AG09319 (cell line): ENCODE measurements around the gene LTBP2.

ENCODE experiments used
- DNase-seq: peaks from one replicate; pipeline ENCODE4 v3.0.0-alpha.2; 2010; ENCODE audit warnings: low read depth; ENCODE audit errors: extremely low read depth
- TF ChIP-seq, protein P1 (sequence below): IDR thresholded peaks from 2 replicates; pipeline ENCODE4 v1.5.1; 2011; ENCODE audit warnings: low read depth, mild to moderate bottlenecking, inconsistent platforms, low read length, moderate library complexity

The LTBP2 gene

GRCh38 chr14:74611650-74612349 lies at the start of gene LTBP2:
LTBP2 (minus strand) TSS chr14:74612237; CDS start chr14:74611944, 293 bp downstream.
- DNase-seq, result no peak

GRCh38 chr14:74660863-74661262 lies 48.8 kb upstream of the LTBP2 start:
- TF ChIP-seq, protein P1, sequence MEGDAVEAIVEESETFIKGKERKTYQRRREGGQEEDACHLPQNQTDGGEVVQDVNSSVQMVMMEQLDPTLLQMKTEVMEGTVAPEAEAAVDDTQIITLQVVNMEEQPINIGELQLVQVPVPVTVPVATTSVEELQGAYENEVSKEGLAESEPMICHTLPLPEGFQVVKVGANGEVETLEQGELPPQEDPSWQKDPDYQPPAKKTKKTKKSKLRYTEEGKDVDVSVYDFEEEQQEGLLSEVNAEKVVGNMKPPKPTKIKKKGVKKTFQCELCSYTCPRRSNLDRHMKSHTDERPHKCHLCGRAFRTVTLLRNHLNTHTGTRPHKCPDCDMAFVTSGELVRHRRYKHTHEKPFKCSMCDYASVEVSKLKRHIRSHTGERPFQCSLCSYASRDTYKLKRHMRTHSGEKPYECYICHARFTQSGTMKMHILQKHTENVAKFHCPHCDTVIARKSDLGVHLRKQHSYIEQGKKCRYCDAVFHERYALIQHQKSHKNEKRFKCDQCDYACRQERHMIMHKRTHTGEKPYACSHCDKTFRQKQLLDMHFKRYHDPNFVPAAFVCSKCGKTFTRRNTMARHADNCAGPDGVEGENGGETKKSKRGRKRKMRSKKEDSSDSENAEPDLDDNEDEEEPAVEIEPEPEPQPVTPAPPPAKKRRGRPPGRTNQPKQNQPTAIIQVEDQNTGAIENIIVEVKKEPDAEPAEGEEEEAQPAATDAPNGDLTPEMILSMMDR, result no peak
- no peak for DNase-seq

More at GRCh38 chr14:74611650-74612349, at the start of gene LTBP2:
- TF ChIP-seq, protein P1, result no peak

DNA sequence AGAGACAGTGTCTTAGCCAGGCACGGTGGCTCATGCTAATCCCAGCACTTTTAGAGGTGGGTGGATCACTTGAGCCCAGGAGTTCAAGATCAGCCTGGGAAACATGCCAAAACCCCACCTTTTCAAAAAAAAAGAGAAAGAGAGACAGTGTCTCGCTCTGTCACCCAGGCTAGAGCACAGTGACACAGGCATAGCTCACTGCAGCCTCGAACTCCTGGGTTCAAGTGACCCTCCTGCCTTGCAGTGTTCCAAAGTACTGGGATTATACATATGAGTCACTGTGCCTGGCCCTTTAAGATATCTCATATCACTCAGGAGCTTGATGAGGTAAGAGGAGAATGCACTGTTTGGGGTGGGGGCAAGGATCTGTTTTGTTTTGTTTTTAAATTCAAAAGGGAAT lies 48.1 kb upstream of the LTBP2 start:
- TF ChIP-seq, protein P1, result no peak
- no peak for DNase-seq

DNA sequence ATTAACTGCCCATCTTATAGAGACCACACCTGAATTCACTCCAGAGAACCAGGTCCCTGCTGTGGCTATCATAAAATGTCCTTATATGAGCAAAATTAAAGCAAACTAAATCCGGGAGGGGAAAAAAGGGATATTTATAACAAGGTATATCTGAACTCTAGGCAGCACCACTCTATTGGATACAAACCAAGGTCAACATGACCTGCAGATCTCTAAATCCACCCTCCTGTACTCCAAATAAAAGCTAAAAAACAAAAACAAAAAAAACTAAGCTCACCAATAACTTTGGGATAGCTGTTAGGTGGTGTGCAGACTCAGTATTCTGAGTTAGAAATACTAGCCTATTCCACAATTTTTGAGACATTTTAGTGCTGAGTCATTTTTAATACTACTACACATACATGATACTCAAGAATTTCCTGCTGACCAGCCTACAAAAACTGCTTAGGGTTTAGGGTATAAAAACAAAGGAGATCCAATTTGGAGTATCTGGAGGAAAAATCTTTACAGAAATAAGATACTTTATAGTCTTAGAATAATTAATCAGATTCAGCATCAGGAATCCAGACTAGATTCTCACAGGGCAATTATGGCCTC lies 46.6 kb upstream of the LTBP2 start:
- TF ChIP-seq, protein P1, result no peak
- no peak for DNase-seq

- no peak for DNase-seq
- TF ChIP-seq, protein P1, result no peak
These were observed 44.9 kb upstream of the LTBP2 start for GRCh38 chr14:74656964-74657363.

DNA sequence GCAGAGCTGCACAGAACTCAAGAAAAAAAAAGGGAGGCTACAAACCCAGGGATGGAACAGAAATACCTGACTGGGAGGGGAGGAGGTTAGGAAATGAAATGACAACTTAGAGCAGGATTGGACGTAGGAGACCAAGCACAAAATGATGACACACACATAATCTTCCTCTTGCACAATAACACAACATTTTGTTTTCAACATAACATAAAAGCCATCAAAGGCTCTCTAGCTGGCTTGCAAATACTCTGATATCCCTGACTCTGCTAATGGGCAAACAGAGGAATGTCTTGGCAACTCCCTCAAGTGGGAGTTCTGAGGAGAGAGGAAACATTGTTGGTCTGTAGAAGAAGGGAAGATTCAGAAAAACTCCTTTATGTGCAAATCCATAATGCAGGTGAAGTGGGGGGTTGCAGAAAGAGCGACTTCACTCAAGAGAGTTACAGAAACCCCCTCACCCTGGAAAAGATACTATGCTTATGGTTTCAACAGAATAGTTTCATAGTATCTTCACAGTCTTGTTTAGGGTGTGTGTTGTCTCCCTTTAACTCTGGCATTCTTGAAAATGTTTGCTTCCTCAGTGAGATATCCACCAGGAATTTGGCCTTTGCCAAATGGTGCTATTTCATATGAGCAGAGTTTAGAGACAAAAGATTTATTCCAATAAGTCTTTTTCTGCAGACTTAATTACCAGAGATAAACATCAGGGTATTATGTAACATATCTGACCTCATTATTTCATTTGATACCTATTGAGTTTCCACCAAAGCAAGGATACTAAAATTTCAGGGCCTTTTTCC lies 43.8 kb upstream of the LTBP2 start:
- TF ChIP-seq, protein P1, result no peak
- DNase-seq, result no peak

DNA sequence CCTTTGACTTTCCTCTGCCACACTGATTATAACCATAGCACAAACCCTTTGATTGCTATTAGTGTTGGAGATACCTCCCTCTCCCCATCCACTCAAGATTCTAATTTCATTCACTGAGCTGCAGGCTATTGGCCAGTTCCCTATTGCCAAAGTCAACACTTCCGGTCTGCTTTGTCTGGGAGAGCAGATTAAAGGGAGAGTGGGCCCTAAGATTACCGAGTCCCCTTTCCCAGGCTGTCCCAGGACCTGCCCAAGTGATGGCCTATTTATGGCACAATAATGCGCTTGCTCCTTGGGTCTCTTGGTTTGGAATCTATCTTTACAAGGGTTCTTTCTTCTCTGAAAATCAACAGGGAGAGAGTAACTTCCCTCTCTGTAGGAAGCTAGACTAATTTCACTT lies 42.9 kb upstream of the LTBP2 start:
- no peak for DNase-seq
- TF ChIP-seq, protein P1, result no peak
